GM23248 (cell line): ENCODE data around the gene CLDN12. TPM values are rescaled to one million over a fixed set of nuclear protein-coding genes. Genes with fewer than 3 reads are reported as not detected.

Source experiments
- DNase-seq: peaks from one replicate; pipeline ENCODE4 v3.0.0-alpha.2; 2015
- H2AFZ ChIP-seq: fragments of 200-600 bp; sonication (generic); 2 replicates; pipeline ENCODE4 v1.6.1; 2016; ENCODE audit warnings: antibody characterized with exemption
- H3F3A ChIP-seq: fragments of 200-600 bp; sonication (generic); 2 replicates; pipeline ENCODE4 v1.6.1; 2016; ENCODE audit warnings: mild to moderate bottlenecking, antibody characterized with exemption, mixed run types; ENCODE audit not compliant: insufficient read depth
- H3K27ac ChIP-seq: fragments of 200-600 bp; sonication (generic); 2 replicates; pipeline ENCODE4 v1.5.1; 2016; ENCODE audit warnings: mild to moderate bottlenecking
- H3K27me3 ChIP-seq: fragments of 200-600 bp; sonication (generic); replicated peaks from 2 replicates; pipeline ENCODE4 v1.6.1; 2016; ENCODE audit warnings: mild to moderate bottlenecking; ENCODE audit not compliant: insufficient read depth
- H3K36me3 ChIP-seq: fragments of 200-600 bp; sonication (generic); 2 replicates; pipeline ENCODE4 v1.6.1; 2016; ENCODE audit warnings: low read depth, mild to moderate bottlenecking
- H3K4me1 ChIP-seq: fragments of 200-600 bp; sonication (generic); 2 replicates; pipeline ENCODE4 v1.6.1; 2016; ENCODE audit warnings: mild to moderate bottlenecking; ENCODE audit not compliant: insufficient read depth
- H3K4me2 ChIP-seq: fragments of 200-600 bp; sonication (generic); one replicate; pipeline ENCODE4 v1.6.1; 2016; ENCODE audit warnings: mild to moderate bottlenecking; ENCODE audit not compliant: unreplicated experiment
- H3K4me3 ChIP-seq: fragments of 200-600 bp; sonication (generic); 2 replicates; pipeline ENCODE4 v1.5.1; 2016; ENCODE audit warnings: mild to moderate bottlenecking
- H3K79me2 ChIP-seq: fragments of 200-600 bp; sonication (generic); 2 replicates; pipeline ENCODE4 v1.6.1; 2016; ENCODE audit warnings: mild to moderate bottlenecking; ENCODE audit not compliant: insufficient read depth
- H3K9ac ChIP-seq: fragments of 200-600 bp; sonication (generic); 2 replicates; pipeline ENCODE4 v1.6.1; 2016; ENCODE audit warnings: mild to moderate bottlenecking
- H3K9me2 ChIP-seq: fragments of 200-600 bp; sonication (generic); 2 replicates; pipeline ENCODE4 v1.6.1; 2016; ENCODE audit warnings: mixed run types, mild to moderate bottlenecking, moderate library complexity; ENCODE audit not compliant: insufficient read depth
- H3K9me3 ChIP-seq: fragments of 200-600 bp; sonication (generic); one replicate; pipeline ENCODE4 v1.6.1; 2017; ENCODE audit warnings: low read depth
- H4K20me1 ChIP-seq: fragments of 200-600 bp; sonication (generic); 2 replicates; pipeline ENCODE4 v1.6.0; 2016; ENCODE audit not compliant: insufficient read depth
- EZH2 ChIP-seq: fragments of 200-600 bp; sonication (generic); IDR thresholded peaks from 2 replicates; pipeline ENCODE4 v1.6.1; 2018; ENCODE audit warnings: antibody characterized with exemption, mild to moderate bottlenecking; ENCODE audit not compliant: insufficient read depth, poor library complexity, severe bottlenecking
- EZH2phosphoT487 ChIP-seq: fragments of 200-600 bp; sonication (generic); IDR thresholded peaks from 2 replicates; pipeline ENCODE4 v1.6.1; 2018; ENCODE audit warnings: antibody characterized with exemption, moderate library complexity, mild to moderate bottlenecking, low read depth; ENCODE audit not compliant: insufficient read depth
- WGBS, 2 experiments: methylation state at CpG; one replicate each; pipeline ENCODE4 v1.1.6; 2015 to 2017; ENCODE audit warnings: low lambda C conversion rate in 2 of 2, low coverage in 1 of 2; ENCODE audit errors: missing lambda C conversion rate in 2 of 2; 5-methylcytosine and 5-hydroxymethylcytosine counted together
- in situ Hi-C: fragments of 300-500 bp; cut with MboI; formaldehyde crosslinking; loops from 2 replicates; pipeline ENCODE4 v1.15.0; 2020
- polyA plus RNA-seq: library from polyadenylated mRNA; unstranded; fragments of >200 nt; fragmentation: Nextera tagmentation; extraction: Ambion mirVana; gene quantifications from 2 replicates; pipeline ENCODE4 v1.2.1, GENCODE V29; 2016
- total RNA-seq: library from RNA; depleted of rRNA; stranded (reverse); fragments of >200 nt; shearing (Covaris generic); gene quantifications from 2 replicates; pipeline ENCODE4 v1.2.3, GENCODE V29; 2014; rRNA removed

The CLDN12 gene
- total RNA-seq (35.6 and 38.3 TPM in 2 replicates), polyA plus RNA-seq (24.1 and 24.3 TPM in 2 replicates)

DNA sequence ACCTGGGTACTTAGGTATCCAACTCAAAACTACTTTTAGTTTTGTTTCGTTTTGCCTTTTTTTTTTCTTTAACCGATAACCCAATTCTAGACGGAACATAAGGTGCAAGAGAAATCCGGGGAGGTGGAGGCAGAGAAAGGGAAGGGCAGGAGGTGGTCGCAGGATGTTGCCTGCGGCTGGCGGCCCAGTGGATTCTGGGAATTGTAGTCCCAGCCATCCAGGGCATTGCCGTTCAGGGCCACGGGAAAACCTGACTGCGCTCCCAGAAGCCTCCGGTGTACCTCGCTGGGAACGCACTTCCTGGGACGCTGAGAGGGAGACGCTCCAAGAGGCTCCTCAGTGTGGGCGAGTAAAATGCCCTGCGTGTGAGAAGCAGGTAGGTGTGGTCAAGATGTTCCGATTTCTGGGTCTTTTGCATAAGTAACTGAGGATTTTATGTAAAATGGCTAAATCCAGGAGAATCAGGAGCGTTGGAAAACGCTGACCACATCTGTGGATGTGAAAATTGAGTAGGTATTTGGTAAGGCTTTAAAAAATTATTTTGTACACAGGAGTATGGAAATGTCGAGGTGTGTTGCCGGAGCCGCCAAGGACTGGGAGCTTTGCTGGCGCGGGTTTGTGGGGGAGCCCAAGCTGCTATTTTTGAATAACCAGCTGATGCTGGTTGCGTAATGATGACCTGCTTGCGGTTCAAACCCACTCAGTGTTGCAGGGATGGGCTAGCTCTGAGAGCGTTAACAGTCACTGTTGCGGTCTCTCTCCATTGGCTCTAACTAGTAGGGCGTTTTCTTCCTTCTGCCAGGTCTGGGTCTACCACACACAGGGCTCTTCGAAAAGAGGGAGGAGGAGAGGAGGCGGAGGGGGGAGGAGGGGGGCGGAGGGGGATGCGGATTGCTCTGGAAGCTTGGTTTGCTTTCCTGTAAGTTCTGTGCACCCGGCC is at the start of gene CLDN12:
Gene CLDN12 (plus strand): TSS at position 288 of the 940 bp plus-strand sequence. CDS start 9,216 bp downstream, outside the sequence.
- H3K36me3 ChIP-seq: peaks cover 10% of the 10 kb centered on the region
- no peaks in the 10 kb centered on the region for H3K27me3 ChIP-seq
- in situ Hi-C loops: no loop called here
- H3K4me1 ChIP-seq: peaks cover 23% of the 10 kb centered on the region
- H3K9me3 ChIP-seq: no peaks in the 10 kb centered on the region
- no peak for TF ChIP-seq EZH2phosphoT487
- TF ChIP-seq EZH2: no peak
- H3K4me3 ChIP-seq: peak within 1 kb of the TSS; percentile 79
- H3K9me2 ChIP-seq: no peaks in the 10 kb centered on the region
- H2AFZ ChIP-seq: peak within 1 kb of the TSS; percentile 95
- peak within 1 kb of the TSS; percentile 96 for H3K27ac ChIP-seq
- peak; percentile 99 for DNase-seq
- peak within 1 kb of the TSS; percentile 84 for H3K4me2 ChIP-seq
- 0 to 1% methylated on average over 31 to 35 of the region's 35 CpGs for WGBS, 2 experiments
- H4K20me1 ChIP-seq: no peaks in the 10 kb centered on the region
- H3K79me2 ChIP-seq: peaks cover 44% of the 10 kb centered on the region
- H3F3A ChIP-seq: peaks cover 26% of the 10 kb centered on the region
- H3K9ac ChIP-seq: peak within 1 kb of the TSS; percentile 94

DNA sequence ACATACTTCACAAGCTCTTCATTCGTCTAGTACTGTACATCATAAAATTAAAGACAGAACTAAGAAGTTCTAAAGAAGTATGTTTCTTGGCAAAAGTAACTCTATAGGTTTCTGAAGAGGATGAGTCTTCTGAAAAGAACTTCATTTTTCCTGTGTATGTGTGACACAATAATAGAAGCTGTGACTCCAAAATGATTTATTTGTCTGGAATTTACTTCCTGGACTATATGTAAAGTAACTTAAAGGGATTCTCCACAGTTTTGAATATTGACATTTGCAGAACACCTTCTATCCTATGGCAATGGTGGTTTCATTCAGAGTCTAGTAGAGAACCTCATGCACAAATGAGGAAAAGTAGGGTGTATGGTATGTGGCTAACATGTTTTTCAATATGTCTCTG is 19.8 kb upstream of the CLDN12 start:
- peak overlapping the region; percentile 73; the same call in 1 of the 2 replicates for H2AFZ ChIP-seq
- H3K27me3 ChIP-seq: no peaks in the 10 kb centered on the region
- H3K9me3 ChIP-seq: no peaks in the 10 kb centered on the region
- DNase-seq: peak; percentile 73
- H3K9me2 ChIP-seq: no peaks in the 10 kb centered on the region
- H3F3A ChIP-seq: peaks cover 44% of the 10 kb centered on the region
- peak overlapping the region; percentile 85 for H3K27ac ChIP-seq
- H3K4me2 ChIP-seq: peak overlapping the region; percentile 68
- H3K9ac ChIP-seq: peak overlapping the region; percentile 44
- H4K20me1 ChIP-seq: no peaks in the 10 kb centered on the region
- TF ChIP-seq EZH2phosphoT487 (no peak), EZH2 (no peak)
- peaks cover 43% of the 10 kb centered on the region for H3K36me3 ChIP-seq
- in situ Hi-C loops: no loop called here
- H3K4me3 ChIP-seq: peak overlapping the region; percentile 41
- peaks cover 34% of the 10 kb centered on the region for H3K4me1 ChIP-seq
- no peaks in the 10 kb centered on the region for H3K79me2 ChIP-seq
- WGBS, 2 experiments: 0 to 4% methylated on average over 1 of the region's 1 CpG

DNA sequence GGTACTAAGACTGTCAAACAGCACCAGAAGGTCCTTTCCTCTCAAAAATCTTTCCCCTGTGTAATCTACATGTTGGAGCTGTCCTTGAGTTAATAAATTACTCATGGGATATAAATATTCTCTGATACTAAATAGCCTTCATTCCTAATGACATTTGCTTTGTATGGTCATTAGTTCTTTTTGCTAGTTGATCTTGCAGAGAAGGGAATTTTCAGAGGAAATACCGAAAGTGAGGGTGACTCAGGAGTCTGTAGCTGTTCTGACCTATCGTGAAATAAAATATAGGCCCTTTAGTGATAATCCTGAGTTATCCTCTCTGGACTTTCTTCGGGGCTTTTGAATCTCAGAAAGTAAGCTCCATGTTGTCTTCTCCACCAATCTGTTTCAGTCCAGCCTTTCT is 19.4 kb upstream of the CLDN12 start:
- DNase-seq: peak; percentile 68
- no peaks in the 10 kb centered on the region for H3K9me2 ChIP-seq
- TF ChIP-seq EZH2phosphoT487 (no peak), EZH2 (no peak)
- no peaks in the 10 kb centered on the region for H3K79me2 ChIP-seq
- H3K4me1 ChIP-seq: peaks cover 34% of the 10 kb centered on the region
- peak overlapping the region; percentile 41 for H3K4me3 ChIP-seq
- peaks cover 44% of the 10 kb centered on the region for H3F3A ChIP-seq
- WGBS, 2 experiments: 8 to 9% methylated on average over 3 of the region's 3 CpGs
- peak overlapping the region; percentile 68 for H3K4me2 ChIP-seq
- peak overlapping the region; percentile 85 for H3K27ac ChIP-seq
- H2AFZ ChIP-seq: peak overlapping the region; percentile 73
- H3K27me3 ChIP-seq: no peaks in the 10 kb centered on the region
- in situ Hi-C loops: no loop called here
- H3K9me3 ChIP-seq: no peaks in the 10 kb centered on the region
- peak overlapping the region; percentile 44 for H3K9ac ChIP-seq
- no peaks in the 10 kb centered on the region for H4K20me1 ChIP-seq
- peaks cover 43% of the 10 kb centered on the region for H3K36me3 ChIP-seq

DNA sequence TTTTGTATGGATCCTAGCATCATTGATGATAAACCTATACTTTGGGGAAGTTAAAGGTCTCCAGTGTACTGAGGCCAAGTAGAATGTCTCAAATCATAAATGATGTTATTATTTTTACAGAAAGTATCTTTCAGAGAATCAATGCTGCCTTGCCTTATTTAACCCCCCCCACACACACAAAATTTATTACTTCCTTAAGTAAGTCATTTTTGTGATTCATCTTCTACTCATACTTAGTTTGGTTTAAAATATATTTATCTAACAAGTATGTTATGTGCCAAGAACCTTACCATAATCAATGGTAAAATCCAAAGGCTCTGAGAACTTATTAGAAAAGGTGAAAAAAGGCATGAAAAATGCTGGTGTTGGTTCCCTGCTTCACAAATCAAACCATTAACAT is 18.8 kb upstream of the CLDN12 start:
- H3K36me3 ChIP-seq: peaks cover 40% of the 10 kb centered on the region
- no peaks in the 10 kb centered on the region for H3K79me2 ChIP-seq
- H3K27ac ChIP-seq: peak overlapping the region; percentile 85
- H2AFZ ChIP-seq: peak overlapping the region; percentile 73
- peak; percentile 63 for DNase-seq
- in situ Hi-C loops: no loop called here
- peaks cover 44% of the 10 kb centered on the region for H3F3A ChIP-seq
- peak overlapping the region; percentile 44 for H3K9ac ChIP-seq
- peaks cover 34% of the 10 kb centered on the region for H3K4me1 ChIP-seq
- H4K20me1 ChIP-seq: no peaks in the 10 kb centered on the region
- no peaks in the 10 kb centered on the region for H3K27me3 ChIP-seq
- peak overlapping the region; percentile 68 for H3K4me2 ChIP-seq
- H3K4me3 ChIP-seq: peak overlapping the region; percentile 41
- TF ChIP-seq EZH2phosphoT487: no peak
- TF ChIP-seq EZH2: no peak
- H3K9me2 ChIP-seq: no peaks in the 10 kb centered on the region
- H3K9me3 ChIP-seq: no peaks in the 10 kb centered on the region
